ENCODE data around the gene EBF3. TPM values are rescaled to one million over a fixed set of nuclear protein-coding genes. Genes with fewer than 3 reads are reported as not detected.

EBF3 gene
- total RNA-seq, 1 donor from 2014 or later, result 1.5 TPM

- DNase-seq (ENCODE audit: low read depth in 2 of 2), result no peak
Observed at GRCh38 chr10:129875993-129876726, 87.9 kb downstream of the EBF3 start.

DNA sequence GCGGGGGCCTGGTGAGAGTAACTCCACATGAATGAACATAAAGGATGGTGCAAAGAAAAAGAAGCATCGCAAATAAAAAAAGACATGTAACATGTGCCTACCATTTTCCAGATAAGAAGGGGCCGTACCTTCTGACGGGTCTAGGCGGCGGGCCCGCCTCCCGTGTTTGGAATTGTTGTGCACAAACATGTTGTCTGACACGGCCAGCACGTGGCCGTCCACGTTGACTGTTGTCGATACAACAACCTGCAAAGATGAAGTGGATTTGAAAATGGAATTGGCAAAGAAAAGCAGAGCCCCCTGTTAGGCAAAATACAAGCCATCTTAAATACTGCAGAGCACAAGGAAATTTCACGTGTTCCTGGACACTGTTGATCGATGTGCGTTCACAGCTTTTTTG, 90.7 kb downstream of the EBF3 start:
- no peak for DNase-seq (ENCODE audit: low read depth in 2 of 2)

- DNase-seq (ENCODE audit: low read depth in 2 of 2), result no peak
Observed at GRCh38 chr10:129871966-129872365, 92.1 kb downstream of the EBF3 start.

GRCh38 chr10:129870961-129871621, 93.0 kb downstream of the EBF3 start:
- DNase-seq (ENCODE audit: low read depth in 2 of 2), result no peak

DNA sequence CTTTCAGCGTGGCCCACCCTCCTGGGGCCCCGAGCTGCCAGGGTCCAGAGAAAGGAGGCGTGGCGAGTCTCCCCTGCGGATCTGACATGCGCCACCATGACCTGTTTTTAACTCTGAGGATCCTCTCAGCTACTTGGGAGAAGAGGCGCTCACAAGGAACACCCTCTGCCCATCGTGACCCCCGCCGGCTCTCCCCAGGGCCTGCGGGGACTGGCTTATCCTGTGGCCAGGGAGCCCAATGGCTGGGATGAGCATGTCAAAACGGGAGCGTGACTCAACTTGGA, 93.7 kb downstream of the EBF3 start:
- no peak for DNase-seq (ENCODE audit: low read depth in 2 of 2)

- no peak for DNase-seq (ENCODE audit: low read depth in 2 of 2)
Observed at GRCh38 chr10:129869596-129870473, 94.2 kb downstream of the EBF3 start.

GRCh38 chr10:129868449-129869035, 95.5 kb downstream of the EBF3 start:
- DNase-seq (ENCODE audit: low read depth in 2 of 2), result no peak

GRCh38 chr10:129867631-129868179, 96.4 kb downstream of the EBF3 start:
- DNase-seq (ENCODE audit: low read depth in 2 of 2), result no peak

DNA sequence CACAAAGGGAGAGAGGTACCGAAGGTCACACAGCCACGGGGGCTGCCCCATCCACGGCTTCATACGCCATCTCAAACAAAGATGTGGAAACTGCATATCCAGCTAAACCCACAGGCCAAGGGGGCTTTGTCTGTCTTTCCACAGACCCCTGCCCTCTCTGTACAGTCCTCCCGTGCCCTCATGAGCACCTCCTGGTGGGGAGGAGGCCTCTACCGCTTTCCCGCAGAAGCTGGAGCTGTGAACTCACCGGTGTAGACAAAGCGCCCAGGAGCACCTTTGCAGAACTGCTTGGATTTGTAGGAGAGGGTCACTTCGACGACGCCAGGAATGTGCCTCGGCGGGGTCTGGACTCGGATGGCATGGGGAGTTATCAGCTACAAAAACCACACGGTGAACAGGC, 97.2 kb downstream of the EBF3 start:
- DNase-seq (ENCODE audit: low read depth in 2 of 2), result no peak

DNA sequence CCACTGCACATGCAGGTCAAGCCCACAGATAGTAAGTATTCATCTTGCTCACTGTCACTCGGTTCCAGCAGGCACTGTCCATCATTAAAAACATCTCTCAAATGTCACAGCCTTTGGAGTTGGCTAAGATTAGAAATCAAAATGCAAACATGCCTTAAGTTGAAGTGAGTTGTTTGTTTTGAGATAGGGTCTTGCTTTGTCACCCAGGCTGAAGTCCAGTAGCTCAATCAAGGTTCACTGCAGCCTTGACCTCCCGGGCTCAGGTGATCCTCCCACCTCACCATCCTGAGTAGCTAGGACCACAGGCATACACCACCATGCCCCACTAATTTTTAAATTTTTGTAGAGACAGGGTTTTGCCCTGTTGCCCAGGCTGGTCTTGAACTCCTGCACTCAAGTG, 98.1 kb downstream of the EBF3 start:
- no peak for DNase-seq (ENCODE audit: low read depth in 2 of 2)

DNA sequence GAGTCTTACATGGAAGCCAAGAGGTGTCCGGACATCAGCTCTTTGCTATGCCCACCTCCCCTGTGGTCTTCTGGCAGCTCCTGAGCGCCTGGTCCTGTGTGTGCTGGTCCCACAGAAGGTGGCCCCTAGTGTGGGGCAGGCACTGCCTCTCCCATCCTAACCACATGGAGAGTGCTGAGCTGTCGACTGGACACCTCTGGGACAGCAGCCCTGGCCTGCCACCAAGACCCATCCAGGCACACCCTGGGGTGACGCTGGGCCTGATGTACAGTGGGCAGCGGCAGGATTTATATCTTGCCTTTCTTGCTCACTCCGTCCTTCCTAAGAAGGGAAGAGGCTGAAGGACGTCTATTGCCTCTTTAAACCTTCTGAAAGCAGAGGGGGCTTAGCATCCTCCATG, 98.7 kb downstream of the EBF3 start:
- no peak for DNase-seq (ENCODE audit: low read depth in 2 of 2)

DNA sequence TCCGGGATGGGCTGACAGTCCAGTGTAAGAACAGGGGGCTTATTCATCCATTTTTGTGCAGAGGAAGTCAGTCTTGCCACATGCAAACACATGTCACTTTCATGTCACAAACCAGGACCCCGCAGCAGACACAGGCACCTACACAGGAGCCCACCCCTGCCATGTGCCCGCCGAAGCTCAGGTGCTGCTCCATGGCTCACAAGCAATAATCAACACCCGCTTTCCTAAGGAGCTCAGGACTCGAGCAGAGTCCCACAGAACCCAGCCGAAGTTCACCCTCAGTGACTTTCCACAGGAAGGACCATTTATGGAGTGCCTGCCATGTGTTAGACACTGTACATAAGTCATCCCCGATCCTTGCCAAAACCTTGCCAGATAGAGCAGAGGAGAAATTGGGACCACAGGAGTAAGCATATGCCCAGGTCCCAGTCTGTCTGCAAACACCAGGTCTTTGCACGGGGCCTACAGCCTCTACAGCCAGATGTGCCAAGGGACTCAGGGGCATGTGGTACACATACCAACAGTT, 99.4 kb downstream of the EBF3 start:
- no peak for DNase-seq (ENCODE audit: low read depth in 2 of 2)

DNA sequence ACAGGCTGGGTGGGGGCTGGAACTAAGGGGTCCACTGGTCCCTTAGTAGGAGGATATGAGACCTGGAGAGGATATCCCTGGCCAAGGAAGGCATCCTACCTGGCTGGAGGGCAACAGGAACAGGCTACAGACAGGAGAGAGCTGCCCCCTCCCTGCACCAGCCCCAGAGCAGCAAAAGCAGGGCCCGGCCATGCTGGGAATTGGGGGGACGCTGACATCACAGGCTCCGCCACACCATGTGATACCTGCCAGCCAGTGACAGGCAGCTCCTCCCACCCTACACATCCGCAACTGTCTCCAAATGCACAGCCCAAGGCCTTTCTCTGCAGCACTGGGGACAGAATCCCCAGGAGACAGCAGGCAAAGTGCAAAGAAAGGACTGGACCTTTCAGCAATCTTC, 100.0 kb downstream of the EBF3 start:
- DNase-seq (ENCODE audit: low read depth in 2 of 2), result no peak

DNA sequence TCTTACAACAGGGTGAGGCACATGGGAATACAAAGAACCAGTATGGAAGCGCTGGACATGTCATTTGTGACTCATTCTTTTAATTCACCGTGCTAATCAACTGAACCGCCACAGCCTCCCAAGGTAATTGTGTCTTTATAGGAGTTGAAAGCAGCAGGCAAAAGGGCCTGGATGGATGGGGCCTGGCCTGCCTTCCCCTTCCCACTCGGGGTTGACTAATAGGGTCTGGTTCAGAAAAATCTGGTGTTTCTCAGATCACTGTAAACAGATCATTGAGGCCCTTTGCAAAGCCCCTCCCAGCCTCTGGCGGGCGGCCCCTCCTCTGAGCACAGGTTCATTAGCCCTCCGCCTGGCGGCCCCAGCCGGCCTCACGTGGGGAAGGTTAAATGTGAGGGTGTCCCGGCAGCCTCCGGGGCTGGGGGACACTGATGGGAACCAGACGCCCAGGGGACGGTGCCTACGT, 100.8 kb downstream of the EBF3 start:
- DNase-seq (ENCODE audit: low read depth in 2 of 2), result no peak

- DNase-seq (ENCODE audit: low read depth in 2 of 2), result no peak
Observed at GRCh38 chr10:129861776-129862531, 102.1 kb downstream of the EBF3 start.

DNA sequence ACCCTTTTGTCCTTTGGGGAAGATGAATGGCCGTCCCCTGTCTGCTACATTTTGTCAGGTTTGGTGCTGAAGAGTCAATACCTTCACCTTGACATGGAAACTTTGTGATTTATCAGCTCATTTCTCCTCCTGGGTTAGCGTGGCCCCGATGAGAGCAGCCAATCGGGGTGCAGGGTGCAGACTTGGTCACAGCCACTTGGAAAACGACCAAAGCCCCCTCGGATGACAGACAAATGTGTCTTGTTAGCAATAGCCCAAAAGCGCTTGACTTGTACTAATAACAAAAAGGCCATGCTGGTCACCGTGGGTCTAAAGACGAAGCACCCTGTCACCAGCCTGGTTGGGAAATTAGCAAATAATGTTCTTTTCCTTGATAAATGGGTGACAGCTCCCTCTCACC, 103.7 kb downstream of the EBF3 start:
- no peak for DNase-seq (ENCODE audit: low read depth in 2 of 2)

DNA sequence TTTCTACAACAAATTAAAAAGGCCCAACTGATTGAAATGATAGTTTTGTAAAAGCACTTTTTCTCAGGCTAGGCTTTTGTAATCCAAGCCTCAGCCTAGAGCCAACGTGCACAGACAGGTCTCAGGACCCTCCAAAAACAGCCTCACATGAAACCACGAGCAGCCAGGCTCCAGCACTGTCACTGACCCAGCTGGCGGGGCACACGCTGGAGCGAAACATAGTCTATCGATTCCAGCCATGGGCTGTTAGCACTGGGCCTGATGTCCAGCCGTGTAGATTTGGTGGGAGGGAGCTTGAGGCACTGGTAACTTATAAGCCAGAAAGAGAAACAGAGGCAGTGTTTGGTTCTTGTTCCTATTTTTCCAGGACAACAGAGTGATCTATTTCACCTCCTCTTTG, 104.5 kb downstream of the EBF3 start:
- no peak for DNase-seq (ENCODE audit: low read depth in 2 of 2)

DNA sequence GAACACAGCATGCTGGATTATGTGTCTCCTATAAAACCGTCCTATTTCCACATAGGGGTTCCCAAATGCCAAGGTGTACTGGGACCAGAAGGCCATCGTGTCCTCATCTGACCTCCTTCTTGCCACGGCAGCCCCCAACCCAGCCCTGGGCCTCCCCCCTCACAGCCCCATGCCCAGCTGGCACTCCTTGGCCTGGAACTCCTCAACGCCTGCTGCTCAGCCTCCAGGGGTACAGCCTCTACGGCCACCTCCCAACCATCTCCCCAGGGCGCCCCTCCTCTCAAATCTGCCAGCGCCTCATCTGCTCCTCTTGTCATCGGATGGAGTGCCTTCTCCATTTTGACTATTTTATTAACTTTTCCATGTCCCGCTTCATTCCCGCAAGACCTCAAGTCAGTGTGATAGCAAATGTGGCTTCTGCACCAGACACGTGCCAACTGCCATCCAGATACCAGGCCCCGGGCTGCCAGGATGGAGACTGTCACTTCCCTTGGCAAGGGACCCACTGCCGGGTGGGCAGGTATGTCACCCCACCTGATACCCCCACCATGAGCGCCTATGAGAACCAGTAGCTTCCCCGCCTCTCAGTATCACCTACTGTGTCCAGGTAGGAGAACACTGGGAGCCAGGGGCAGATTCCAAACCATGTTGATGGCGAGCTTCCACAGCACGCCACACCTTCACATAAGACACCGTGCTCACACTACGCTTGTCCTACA, 106.7 kb downstream of the EBF3 start:
- no peak for DNase-seq (ENCODE audit: low read depth in 2 of 2)

DNA sequence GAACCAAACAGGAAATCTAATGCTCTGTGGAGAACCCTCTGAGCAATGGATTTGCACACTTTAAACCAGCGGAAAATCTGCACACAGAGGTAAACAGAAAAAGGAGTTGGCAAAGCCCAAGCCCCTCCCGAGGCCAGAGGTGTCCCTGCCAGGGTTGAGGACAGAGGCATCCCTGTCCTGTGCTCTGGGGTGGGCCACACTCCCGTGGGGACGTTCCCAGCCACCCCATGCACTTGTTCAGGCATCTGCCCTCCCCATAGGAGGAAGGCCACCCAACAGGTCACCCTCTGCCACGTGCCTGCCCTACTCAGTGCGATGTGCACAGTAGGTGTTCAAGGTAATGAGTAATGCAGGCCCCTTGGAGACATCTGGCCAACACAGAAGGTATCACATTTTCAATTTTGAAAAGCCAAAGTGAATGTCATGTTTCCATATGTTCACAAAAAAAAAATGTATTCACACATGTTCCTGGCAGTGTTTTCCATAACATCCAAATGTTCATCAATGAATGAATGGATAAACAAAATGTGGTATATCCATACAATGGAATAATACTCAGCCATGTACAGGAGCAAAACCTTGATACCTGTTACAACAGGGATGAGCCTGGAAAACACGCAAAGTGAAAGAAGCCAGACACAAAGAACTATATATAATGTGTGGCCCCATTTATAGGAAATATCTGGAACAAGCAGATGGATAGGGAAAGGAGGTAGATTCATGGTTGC, 108.1 kb downstream of the EBF3 start:
- DNase-seq (ENCODE audit: low read depth in 2 of 2), result no peak

Data from dermis microvascular lymphatic vessel endothelial cell (primary cell).